ENCODE data around the gene ZCCHC18.

Gene ZCCHC18

GRCh38 chrX:104130808-104131207, 18.5 kb downstream of the ZCCHC18 start:
- H3K4me3 ChIP-seq (ENCODE audit: low read depth, low read length): no peak overlapping the region

- no peak overlapping the region for H3K4me3 ChIP-seq (ENCODE audit: low read depth, low read length)
Observed at GRCh38 chrX:104134583-104135261, 22.4 kb downstream of the ZCCHC18 start.

GRCh38 chrX:104135677-104136076, 23.4 kb downstream of the ZCCHC18 start:
- no peak overlapping the region for H3K4me3 ChIP-seq (ENCODE audit: low read depth, low read length)

- no peak overlapping the region for H3K4me3 ChIP-seq (ENCODE audit: low read depth, low read length)
Observed at GRCh38 chrX:104136241-104137019, 24.1 kb downstream of the ZCCHC18 start.

- no peak overlapping the region for H3K4me3 ChIP-seq (ENCODE audit: low read depth, low read length)
Observed at GRCh38 chrX:104137496-104137895, 25.2 kb downstream of the ZCCHC18 start.

- no peak overlapping the region for H3K4me3 ChIP-seq (ENCODE audit: low read depth, low read length)
Observed at GRCh38 chrX:104141087-104141760, 28.9 kb downstream of the ZCCHC18 start.

GRCh38 chrX:104151037-104151436, 38.7 kb downstream of the ZCCHC18 start:
- H3K4me3 ChIP-seq (ENCODE audit: low read depth, low read length): no peak overlapping the region

- H3K4me3 ChIP-seq (ENCODE audit: low read depth, low read length): peak within 1 kb of the TSS; percentile 69
Observed at GRCh38 chrX:104156630-104157529, 44.6 kb downstream of the ZCCHC18 start, which contains the start of gene SLC25A53. TSS of gene SLC25A53 (minus strand) at chrX:104157009. CDS start at chrX:104105257, 51,752 bp downstream.

All from iPS-11a (cell line).